ENCODE results near the gene NOX4.
"Not testable (repeated sequence)": the region's sequence is repeated elsewhere in the genome, so short reads cannot be mapped to it uniquely, and the experiment has no call there.

DNA sequence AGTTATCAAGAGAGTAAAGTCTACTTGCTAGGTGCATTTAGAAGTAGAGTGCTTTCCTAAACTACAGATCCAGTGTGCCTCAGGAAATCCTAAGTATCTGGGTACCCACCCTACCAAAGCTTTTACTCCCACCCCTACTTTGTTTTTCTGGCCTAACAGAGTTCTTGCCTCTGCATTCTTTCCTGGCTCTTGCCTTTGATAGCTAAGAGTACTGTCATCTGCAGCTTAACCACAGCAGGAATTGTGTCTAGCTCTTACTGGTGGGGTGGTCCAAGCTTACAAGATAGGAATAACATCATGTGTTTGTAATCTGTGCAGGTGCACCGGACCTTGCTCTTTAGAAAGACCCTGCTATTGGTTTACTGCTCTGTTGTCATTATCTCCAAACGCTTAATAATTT is 82.7 kb downstream of the NOX4 start:
- TF ChIP-seq, protein P1, sequence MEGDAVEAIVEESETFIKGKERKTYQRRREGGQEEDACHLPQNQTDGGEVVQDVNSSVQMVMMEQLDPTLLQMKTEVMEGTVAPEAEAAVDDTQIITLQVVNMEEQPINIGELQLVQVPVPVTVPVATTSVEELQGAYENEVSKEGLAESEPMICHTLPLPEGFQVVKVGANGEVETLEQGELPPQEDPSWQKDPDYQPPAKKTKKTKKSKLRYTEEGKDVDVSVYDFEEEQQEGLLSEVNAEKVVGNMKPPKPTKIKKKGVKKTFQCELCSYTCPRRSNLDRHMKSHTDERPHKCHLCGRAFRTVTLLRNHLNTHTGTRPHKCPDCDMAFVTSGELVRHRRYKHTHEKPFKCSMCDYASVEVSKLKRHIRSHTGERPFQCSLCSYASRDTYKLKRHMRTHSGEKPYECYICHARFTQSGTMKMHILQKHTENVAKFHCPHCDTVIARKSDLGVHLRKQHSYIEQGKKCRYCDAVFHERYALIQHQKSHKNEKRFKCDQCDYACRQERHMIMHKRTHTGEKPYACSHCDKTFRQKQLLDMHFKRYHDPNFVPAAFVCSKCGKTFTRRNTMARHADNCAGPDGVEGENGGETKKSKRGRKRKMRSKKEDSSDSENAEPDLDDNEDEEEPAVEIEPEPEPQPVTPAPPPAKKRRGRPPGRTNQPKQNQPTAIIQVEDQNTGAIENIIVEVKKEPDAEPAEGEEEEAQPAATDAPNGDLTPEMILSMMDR (IDR thresholded peaks at IDR 0.05), result not testable (repeated sequence)
- TF ChIP-seq EP300, POLR2AphosphoS5, POLR2A (IDR thresholded peaks at IDR 0.05): not testable (repeated sequence)
